HT1080 (cell line): ENCODE data around the gene HSP90B1. TPM values are rescaled to one million over a fixed set of nuclear protein-coding genes. Genes with fewer than 3 reads are reported as not detected.

ENCODE experiments used
- DNase-seq: peaks from one replicate; pipeline ENCODE4 v3.0.0-alpha.2; 2015; ENCODE audit warnings: low read depth
- polyA plus RNA-seq, 2 experiments: library from polyadenylated mRNA; depleted of rRNA; stranded (reverse); fragments of >200 nt; gene quantifications; 2 replicates each; pipeline ENCODE4 v1.2.3, GENCODE V29; 2015
- total RNA-seq: library from RNA; depleted of rRNA; stranded (reverse); fragments of >200 nt; shearing (Covaris generic); gene quantifications from 2 replicates; pipeline ENCODE4 v1.2.3, GENCODE V29; 2014; rRNA removed

HSP90B1 gene
- 554 and 653 TPM in 2 replicates for total RNA-seq
- 617 and 658 TPM in 2 replicates for polyA plus RNA-seq (2015; cell fraction: cytosol; rRNA removed)
- polyA plus RNA-seq (2015; cell fraction: nucleus; rRNA removed) = 1,960 and 2,166 TPM in 2 replicates

- DNase-seq = peak; percentile 100
Observed at GRCh38 chr12:103930034-103930786, at the start of gene HSP90B1. Gene HSP90B1 (plus strand): TSS chr12:103930410. CDS start chr12:103930516, 106 bp downstream.

DNA sequence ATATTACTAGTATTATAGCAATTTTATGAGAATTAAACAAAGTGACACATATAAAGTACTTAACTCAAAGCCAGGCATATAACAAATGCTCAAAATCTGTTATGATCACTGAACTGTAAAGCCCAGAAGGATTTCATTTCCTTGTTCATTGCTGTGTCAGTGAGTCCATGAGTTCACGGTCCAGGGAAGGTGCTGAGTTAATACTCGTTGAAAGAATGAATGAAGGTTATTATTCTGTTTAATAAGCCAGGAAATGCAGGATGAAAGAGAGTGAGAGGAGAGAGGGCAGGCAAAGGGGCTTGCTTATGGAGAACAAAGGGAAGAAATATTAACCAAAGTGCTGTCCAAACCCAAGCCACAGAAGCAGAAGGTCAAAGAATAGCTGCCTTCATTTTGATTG lies 48.9 kb upstream of the HSP90B1 start:
- DNase-seq = no peak

- DNase-seq = peak; percentile 21
Observed at GRCh38 chr12:103882861-103883596, 47.2 kb upstream of the HSP90B1 start.

- no peak for DNase-seq
Observed at GRCh38 chr12:103883908-103884307, 46.3 kb upstream of the HSP90B1 start.

- peak; percentile 35 for DNase-seq
Observed at GRCh38 chr12:103884316-103884715, 45.9 kb upstream of the HSP90B1 start.

DNA sequence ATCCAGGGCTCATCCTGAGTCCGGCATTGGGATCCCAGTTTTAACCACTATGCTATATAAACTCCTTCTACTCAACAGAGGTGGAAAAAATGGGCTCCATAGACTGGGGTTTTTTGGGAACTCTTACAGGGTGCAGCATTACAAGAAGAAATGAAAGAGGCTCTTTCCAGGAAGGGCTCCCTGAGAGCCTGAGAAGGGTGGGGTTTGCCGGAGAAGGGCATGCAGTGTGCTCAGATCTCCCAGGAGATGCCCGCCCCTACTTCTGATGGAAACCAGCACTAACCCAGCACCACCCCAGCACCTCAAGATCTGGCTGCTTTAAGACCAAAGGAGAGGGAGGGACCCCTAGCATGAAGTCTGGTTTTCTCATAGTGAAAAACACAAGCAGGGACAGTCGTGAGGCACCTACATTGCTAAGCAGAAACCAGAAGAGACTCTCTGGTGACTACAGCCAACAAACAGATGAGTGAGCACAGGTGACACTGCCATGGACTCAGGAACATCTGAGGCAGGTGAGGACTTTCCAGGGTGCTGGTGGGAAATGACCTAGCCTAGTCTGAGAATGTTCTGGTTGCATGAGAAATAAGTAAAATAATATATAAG lies 43.9 kb upstream of the HSP90B1 start:
- no peak for DNase-seq

GRCh38 chr12:103887738-103888137 lies 42.5 kb upstream of the HSP90B1 start:
- no peak for DNase-seq

GRCh38 chr12:103897316-103897715 lies 32.9 kb upstream of the HSP90B1 start:
- DNase-seq = no peak

DNA sequence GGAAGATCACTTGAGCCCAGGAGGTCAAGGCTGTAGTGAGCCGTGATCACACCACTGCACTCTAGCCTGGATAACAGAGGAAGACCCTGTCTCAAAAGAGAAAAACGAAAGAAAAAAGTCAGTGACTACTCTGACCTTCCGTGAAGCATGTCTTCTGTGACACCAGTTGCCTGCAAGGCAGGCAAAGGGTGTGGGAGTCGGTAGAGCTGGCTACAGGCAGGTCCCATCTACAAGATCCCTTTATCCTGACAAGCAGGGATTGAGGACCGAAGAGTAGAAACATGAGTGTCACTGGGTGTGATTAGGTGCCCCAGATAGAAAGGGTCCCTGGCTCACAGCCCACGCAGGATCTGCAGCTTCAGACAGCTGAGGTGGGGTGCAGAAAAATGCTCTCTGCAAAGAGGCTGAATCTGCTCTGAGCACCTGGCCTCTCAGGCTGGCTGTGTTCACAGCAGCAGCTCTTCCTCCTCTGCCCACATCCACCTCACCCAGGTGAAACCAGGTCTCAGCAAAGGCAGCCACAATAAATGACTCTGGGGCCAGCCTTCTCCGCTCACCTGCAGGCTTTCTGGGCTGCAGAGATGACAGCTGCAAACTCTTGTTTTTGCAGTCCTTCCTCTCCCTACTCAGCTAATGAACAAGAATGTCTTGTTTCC lies 28.6 kb upstream of the HSP90B1 start:
- no peak for DNase-seq

- no peak for DNase-seq
Observed at GRCh38 chr12:103903993-103904392, 26.2 kb upstream of the HSP90B1 start.

- no peak for DNase-seq
Observed at GRCh38 chr12:103905730-103906349, 24.4 kb upstream of the HSP90B1 start.

GRCh38 chr12:103908246-103908541 lies 22.0 kb upstream of the HSP90B1 start:
- DNase-seq = no peak

GRCh38 chr12:103908877-103909276 lies 21.3 kb upstream of the HSP90B1 start:
- no peak for DNase-seq

- no peak for DNase-seq
Observed at GRCh38 chr12:103909811-103910210, 20.4 kb upstream of the HSP90B1 start.

DNA sequence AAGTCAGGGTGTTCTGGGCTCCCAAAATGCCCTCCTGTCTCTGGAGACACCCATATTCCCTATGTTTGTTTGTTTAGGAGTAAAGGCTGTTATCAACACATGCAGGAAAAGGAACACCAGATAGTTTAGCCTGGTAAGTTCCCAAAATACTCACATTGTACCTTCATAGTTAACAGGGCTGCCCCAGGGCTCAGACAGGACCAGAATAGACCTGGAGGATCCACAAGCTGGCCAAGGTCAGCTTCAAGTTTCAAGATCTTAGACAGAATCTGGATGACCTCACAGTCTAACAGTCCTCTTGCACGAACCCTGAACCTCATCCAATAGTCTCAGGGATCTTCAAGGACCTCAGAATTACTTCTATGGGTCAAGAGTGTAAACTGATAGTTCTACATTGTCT lies 18.1 kb upstream of the HSP90B1 start:
- no peak for DNase-seq

DNA sequence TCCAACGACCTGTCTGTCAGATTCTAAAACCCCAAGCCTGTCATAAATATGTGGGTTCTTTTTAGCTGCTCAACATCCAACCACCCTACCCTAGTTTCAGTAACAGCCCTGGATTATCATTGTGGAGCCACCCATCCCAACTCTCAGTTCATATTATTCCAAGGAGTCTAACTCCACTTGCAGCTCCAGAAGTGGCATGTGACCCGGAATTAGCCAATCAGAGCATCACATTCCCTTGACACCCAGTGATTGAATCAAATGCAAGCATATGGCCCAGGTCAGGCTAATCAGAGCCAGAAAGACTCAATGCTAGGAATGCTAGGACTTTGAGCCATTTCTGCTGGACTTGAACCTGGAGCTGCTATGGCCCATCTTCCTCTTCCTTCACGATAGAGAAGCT lies 17.1 kb upstream of the HSP90B1 start:
- no peak for DNase-seq

DNA sequence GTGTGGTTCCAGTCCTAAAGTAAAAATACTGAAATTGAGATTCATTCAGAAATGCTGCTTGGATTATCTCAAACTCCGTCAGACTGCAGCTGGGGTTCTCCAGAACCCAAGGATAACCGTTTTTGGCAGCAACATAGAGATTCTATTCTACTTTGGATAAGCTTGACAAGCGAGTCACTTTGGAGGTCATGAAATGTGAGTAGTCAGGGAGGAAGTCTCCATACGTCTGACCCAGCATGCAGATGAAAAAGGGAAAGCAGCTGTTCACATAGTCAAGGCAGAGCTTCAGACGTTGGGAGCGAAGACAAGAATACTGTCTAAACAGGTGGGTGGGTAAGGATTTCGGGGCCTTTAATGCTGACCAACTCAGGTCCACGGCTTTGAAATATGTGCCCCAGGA lies 14.9 kb upstream of the HSP90B1 start:
- peak; percentile 55 for DNase-seq

DNA sequence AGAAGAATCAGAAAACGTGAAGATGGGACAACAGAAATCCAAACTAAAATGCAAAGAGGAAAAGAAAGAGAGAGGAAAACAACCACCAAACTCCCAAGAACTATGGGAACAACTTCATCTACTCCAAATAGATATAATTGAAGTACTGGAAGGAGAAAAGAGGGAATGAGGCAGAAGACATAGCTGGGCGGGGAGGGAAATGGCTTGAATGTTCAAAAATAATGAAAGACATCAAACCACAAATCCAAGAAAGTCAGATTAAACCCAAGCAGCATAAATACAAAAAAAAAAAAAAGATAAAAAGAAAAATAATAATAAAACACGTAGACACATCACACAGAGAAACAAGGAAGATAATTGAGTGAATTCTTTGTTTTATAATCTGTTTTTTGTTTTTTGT lies 12.3 kb upstream of the HSP90B1 start:
- DNase-seq = no peak

GRCh38 chr12:103924761-103925641 lies 5.2 kb upstream of the HSP90B1 start:
- peak; percentile 92 for DNase-seq

DNA sequence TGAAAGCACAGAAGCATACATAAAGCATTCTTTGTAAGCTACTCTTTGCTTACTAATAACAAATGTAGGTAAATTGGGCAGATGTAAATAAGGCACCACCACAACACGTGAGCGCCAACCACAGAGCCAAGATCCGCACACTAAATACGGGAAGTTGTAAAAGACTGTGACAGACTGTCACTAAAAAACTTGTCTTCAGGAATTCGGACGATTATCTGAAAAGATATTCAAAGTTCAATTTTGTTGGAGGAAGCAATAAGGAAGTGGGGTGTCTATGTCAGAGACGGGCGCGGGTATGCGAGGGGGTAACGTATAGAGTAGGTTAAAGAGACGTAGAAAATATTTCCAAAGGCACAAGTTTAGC lies 1.5 kb upstream of the HSP90B1 start:
- DNase-seq = no peak
